DMS53 treated with DMSO at 0.1 percent for 48 hours (cell line): ENCODE data around the gene C15orf40.

Source experiments
- DNase-seq: peaks from one replicate; lab custom pipeline; 2025; ENCODE audit not compliant: unreplicated experiment; lab: John Stamatoyannopoulos, UW

C15orf40 gene

GRCh38 chr15:82995076-82995475 lies 16.4 kb downstream of the C15orf40 start:
- no peak for DNase-seq

DNA sequence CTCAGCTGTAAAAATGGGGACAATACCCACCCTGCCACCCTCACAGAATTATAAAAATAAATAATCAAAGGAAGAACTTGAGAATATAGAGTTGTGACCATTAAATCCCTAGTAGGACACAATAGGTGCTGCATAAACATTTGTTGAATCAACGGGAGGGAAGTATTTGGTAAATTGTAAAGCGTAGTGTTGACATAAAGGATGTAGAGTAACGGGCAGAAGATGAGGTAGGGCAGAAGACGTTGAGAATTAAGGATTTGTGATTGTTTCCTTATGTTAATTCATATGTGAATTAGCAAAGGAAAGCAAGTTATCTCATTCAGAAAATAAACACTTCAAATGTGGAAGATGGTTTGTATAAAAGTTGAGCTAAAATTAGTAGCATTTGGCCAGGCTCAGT lies 18.3 kb downstream of the C15orf40 start:
- no peak for DNase-seq

GRCh38 chr15:82992436-82992998 lies 18.9 kb downstream of the C15orf40 start:
- no peak for DNase-seq

DNA sequence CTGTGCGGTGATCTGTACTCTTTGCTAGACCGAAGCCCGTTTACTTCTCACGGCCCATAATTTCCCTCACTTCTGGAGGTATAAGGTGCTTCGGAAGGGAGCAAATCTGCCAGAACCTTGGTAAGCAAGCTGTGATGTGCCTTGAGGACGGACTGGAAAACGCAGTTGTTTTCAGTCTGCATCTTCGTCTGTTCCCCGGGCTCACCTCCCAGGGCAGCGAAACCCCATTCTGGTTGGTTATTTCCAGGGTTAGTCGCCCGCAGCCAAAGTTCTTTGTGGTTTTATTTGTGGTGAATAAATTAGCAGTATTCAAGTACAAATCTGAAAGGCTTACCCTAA lies 25.0 kb downstream of the C15orf40 start:
- DNase-seq: no peak

- DNase-seq: peak; percentile 87
Observed at GRCh38 chr15:82985688-82986441, 25.6 kb downstream of the C15orf40 start, which contains the start of gene RAMAC. Gene RAMAC, plus strand, starts transcription at chr15:82986210. Its CDS starts 2,809 bp downstream, at chr15:82989019.

GRCh38 chr15:82980981-82981380 lies 30.5 kb downstream of the C15orf40 start:
- DNase-seq: no peak

DNA sequence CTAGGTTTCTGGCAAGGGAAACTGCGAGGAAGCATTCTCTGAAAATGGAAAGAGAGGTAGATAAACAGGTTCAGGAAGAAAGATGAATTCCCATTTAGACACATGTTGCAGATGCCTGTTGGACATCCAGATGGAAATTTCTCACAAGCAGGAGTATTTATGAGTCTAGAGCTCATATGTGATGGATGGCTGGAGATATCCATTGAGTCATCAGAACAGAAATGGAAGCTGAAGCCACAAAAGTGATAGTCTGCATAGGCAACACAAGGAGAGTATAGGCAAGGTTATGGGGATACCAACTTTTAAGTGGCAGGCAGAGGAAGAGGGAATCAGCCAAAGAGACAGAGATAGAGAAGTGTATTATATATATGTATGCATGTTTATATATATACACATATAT lies 31.7 kb downstream of the C15orf40 start:
- no peak for DNase-seq

DNA sequence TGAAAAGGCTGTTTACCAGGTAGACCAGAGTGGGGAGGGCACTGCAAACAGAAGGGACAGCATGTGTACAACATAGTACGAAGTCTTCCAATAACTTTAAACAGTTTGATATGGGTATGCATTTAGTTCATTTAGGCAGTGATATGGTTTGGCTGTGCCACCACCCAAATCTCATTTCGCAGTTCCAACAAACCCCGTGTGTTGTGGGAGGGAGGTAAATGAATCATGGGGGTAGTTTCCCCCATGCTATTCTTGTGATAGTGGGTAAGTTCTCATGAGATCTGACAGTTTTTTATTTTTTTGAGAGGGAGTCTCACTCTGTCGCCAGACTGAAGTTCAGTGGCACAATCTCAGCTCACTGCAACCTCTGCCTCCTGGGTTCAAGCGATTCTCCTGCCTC lies 33.0 kb downstream of the C15orf40 start:
- no peak for DNase-seq

DNA sequence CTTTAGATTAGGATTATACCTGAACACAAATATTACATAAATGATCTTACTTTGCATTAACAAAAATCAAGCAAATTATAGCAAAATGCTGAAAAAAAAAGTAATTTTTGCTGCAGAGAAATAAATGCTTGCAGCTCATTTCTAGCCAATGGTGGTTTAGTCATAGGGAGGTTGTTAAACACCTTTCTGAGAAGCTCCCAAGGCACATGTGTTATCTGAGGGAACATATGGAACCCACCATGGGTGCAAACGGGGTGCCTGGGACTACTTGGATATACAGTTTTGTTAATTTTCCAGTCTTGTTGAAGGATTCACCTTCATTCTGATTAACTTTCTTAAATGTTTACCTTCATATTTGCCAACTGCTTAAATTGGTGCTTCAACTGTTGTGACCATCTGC lies 34.4 kb downstream of the C15orf40 start:
- DNase-seq: no peak

- no peak for DNase-seq
Observed at GRCh38 chr15:82972990-82973389, 38.4 kb downstream of the C15orf40 start.

DNA sequence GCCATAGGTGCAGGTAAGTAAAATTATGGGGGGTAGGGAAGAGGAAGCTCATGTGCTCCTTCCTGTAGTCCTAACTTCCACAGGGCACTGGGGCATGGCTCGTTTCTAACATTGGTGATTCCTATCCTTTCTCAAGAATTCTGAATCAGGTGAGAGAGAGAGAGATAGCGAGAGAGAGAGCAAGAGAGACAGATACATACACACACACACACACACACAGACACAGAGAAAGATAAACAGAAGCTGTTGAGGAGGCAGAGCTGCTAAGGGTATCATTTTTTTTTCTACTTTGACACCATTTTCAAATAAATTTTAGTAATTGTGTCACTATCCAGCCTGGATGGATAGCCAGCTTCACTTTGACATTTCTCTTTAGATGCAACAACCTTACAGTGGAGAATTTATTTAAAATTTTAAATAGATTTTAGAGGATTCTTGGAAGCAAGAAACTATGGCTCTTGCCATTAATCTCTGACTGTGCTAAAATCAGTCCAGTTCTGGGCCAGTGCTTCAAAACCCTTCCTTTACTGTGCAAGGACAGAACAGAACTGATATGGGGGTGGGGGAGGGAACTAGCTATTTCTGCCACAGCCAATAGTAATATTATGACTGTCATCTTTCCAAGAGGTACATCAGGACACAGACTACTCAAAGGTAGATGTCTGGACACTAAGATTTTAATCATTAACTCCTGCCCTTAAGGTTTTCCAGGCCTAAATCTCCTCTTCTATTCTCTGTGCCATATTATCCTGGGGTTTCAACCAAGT lies 40.0 kb downstream of the C15orf40 start:
- no peak for DNase-seq

DNA sequence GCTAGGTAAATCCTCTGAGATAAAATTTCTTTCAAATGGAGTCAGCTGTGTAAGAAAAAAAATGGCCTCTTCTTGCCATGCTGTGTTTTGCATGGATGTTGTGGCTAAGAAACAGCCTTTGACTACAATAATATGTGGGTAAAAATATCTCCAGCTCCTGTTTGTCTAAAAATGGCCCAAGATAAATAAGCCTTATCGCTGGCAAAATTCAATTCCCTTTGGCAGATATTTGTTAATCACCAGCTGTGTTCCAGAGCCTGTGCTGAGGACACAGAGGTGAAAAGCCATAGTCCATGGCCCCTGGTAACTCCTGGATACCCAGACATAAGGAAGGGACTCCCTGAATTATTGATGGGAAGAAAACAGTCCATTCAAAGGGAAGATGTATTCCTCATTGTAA lies 40.7 kb downstream of the C15orf40 start:
- DNase-seq: no peak

DNA sequence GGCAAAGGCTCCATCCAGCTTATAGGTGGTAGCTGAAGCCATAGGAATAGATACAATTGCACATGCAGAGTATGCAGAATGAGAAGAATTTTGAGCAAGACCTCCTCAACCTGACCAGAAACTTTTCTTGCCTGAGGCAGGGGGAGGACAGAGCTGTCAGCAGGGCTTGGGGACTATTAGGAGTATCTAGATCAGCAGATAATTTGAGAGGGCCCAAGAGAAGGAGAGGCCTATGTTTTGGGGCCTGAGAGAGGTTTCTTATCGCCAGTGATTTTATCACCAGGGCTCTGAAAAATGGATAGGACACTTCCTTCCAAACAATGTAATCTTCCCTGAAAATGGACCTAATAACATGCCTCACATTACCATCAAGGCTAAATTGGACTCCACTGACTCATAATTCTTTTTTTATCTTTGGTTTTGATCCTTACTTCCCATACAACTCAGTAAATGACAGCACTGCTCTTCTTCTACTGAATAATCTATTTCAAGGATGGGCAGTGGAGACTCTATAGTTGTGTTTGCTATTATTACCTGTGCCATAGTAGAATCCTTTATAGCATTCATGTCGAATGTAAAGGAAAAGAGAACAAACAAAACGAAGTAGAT lies 41.3 kb downstream of the C15orf40 start:
- no peak for DNase-seq

DNA sequence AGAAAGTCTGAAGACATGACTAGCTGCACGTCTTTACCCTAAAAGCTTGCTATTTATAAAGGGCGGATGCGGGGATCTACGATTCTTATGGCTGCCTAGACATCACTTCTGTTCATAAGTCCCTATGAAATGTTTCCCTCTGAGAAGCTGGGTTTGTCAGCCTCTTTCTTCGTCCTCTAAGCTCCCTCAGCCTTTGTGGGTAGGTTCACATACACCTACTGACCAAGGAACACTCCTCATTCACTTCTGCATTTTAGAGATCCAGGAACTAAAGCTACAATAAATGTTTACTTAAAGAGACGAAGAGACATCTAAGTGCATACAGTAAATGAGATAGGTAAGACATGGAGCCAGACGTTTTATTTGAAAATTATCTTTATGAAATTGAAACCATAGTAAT lies 42.1 kb downstream of the C15orf40 start:
- DNase-seq: no peak

- DNase-seq: no peak
Observed at GRCh38 chr15:82968066-82968465, 43.4 kb downstream of the C15orf40 start.

- no peak for DNase-seq
Observed at GRCh38 chr15:82966671-82967071, 44.8 kb downstream of the C15orf40 start.

DNA sequence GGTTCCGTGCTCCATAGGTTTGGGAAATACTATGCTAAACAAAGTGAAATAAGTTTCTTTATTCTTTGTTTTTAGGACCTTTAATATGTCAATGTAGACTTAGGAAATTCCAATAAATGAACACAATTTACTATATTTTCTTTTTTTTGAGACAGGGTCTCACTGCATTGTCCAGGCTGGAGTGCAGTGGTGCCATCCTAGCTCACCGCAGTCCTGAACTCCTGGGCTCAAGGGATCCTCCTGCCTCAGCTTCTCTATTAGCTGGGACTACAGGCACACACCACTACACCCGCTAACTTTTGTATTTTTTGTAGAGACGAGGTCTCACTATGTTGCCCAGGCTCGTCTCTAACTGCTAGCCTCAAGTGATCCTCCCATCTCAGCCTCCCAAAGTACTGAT lies 46.5 kb downstream of the C15orf40 start:
- no peak for DNase-seq

DNA sequence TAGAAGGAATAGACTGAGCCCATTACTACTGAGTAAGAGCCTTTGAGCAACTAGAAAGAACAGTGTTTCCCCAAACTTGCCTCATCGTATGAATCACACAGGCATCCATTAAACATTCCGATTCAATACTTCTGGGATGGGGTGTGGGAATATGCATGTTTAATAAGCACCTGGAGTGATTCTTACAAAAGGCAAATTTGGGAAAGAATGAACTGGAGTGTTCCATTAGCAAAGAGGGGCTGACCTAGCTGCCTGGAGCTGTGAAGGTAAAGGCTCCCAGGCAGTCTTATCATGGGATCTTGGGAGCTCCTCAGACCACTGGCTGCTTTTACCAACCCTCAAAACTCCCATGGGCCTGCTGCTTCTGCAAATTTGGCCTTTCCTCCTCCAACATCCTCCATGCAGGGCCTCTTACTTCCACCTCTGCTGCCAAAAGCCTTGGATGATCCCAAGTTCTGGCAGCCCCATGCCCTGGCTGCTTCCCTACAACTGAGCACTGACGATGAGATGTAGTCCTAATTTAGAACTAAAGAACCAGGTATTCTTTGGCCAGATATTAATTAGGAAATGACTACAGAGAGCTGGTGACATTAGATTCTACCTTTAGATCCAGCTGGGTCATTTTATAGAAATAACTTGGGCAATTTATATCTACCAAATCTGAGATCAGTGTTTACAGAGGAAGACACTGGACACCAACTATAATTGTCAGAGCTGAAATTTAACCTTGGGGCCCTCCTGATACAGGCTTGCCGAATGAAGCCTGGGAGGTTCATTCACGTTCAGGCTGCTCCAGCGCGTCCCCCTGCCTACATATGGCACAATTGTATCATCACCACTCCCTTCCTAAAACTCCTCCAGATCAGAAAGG lies 47.7 kb downstream of the C15orf40 start:
- no peak for DNase-seq

DNA sequence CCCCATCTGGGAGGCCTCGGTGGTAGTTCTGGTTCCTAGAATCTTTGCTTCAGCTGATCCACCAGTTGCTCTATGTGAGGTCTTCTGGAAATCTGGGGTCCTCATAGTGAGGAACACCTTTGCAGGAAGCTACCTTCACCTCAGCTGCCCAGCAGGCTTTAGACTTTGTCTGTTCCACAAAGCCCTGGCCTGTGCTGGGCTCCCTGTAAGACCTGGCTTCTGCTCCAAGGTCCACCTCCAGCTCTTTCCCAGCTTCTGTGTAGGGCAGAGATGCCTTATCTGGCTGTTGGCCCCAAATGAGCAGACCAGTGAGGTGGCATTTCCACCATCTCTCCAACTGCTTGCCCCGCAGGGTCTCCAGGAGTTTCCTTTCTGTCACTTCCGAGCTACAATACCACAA lies 50.7 kb downstream of the C15orf40 start:
- DNase-seq: no peak

GRCh38 chr15:82959423-82959822 lies 52.0 kb downstream of the C15orf40 start:
- no peak for DNase-seq

GRCh38 chr15:82958638-82959037 lies 52.8 kb downstream of the C15orf40 start:
- no peak for DNase-seq
